Ovary (tissue), 9 donors: ENCODE results near the gene CRYGD. TPM values are rescaled to one million over a fixed set of nuclear protein-coding genes. Genes with fewer than 3 reads are reported as not detected.
"Not testable (repeated sequence)": the region's sequence is repeated elsewhere in the genome, so short reads cannot be mapped to it uniquely, and the experiment has no call there.

ENCODE experiments used
- DNase-seq, 5 donors: peaks; one replicate each; pipeline ENCODE4 v3.0.0-alpha.2; 2019 to 2020
- H3K27ac ChIP-seq, 2 donors: fragments of 200-600 bp; one replicate each; pipeline versions ENCODE4 v1.5.1 to v1.8.0; 2019 to 2022
- H3K27me3 ChIP-seq: fragments of 200-600 bp; one replicate; pipeline ENCODE4 v1.8.0; 2022
- H3K36me3 ChIP-seq: fragments of 200-600 bp; sonication (generic); one replicate; pipeline ENCODE4 v1.5.1; 2019
- H3K4me1 ChIP-seq: one replicate; pipeline ENCODE4 v1.8.1; 2013; ENCODE audit warnings: mild to moderate bottlenecking, moderate library complexity; ENCODE audit not compliant: insufficient read depth
- H3K4me3 ChIP-seq: fragments of 200-600 bp; sonication (generic); one replicate; pipeline ENCODE4 v1.5.1; 2017
- H3K9me3 ChIP-seq, 2 donors: fragments of 200-600 bp in 1 of 2; sonication (generic) in 1 of 2; one replicate each; pipeline versions ENCODE4 v1.5.1 to v1.8.1; 2013 to 2019; ENCODE audit warnings: mild to moderate bottlenecking in 1 of 2, moderate library complexity in 1 of 2
- EP300 ChIP-seq: sonication (generic); formaldehyde crosslinking; IDR thresholded peaks from one replicate; pipeline ENCODE4 v1.6.1; 2017; ENCODE audit warnings: antibody characterized with exemption
- POLR2A ChIP-seq: fragments of 450-650 bp; IDR thresholded peaks from one replicate; pipeline ENCODE4 v1.6.1; 2017; ENCODE audit warnings: antibody characterized with exemption, mild to moderate bottlenecking, moderate library complexity
- WGBS, 3 donors: extraction: QIAGEN DNeasy Blood & Tissue Kit in 1 of 3; methylation state at CpG; one replicate each; pipeline versions ENCODE4 v1.1.5 to v1.1.7; 2013 to 2017; 5-methylcytosine and 5-hydroxymethylcytosine counted together
- intact Hi-C, 4 donors: fragments of 100-400 bp; cut with DNase I; formaldehyde crosslinking; loops; one replicate each; pipeline versions ENCODE4 v1.11.0 to v1.15.1; 2022 to 2023
- polyA plus RNA-seq, 2 donors: library from polyadenylated mRNA; stranded (reverse); fragments of 200-250 nt in 1 of 2; fragments of 350-450 nt in 1 of 2; fragmentation: Illumina TruSeq in 1 of 2; extraction: RNeasy Lipid Tissue Mini Kit (QIAGEN cat#74804) in 1 of 2; gene quantifications; one replicate each; pipeline ENCODE4 v1.2.3, GENCODE V29; 2013 to 2014
- total RNA-seq, 7 donors: library from RNA; depleted of rRNA in 2 of 7; stranded (reverse); fragments of >200 nt in 2 of 7; fragmentation: NEBNext Ultra II Directional in 3 of 7; extraction: Animal tissue kit (Norgen Biotek cat#: 25700) in 3 of 7; gene quantifications; one replicate each; pipeline versions ENCODE4 v1.1.0 to v1.2.4, GENCODE V29; 2016 to 2023
- TF ChIP-seq, protein P1 (sequence below), 3 donors: fragments of 450-650 bp in 2 of 3; fragments of 200-600 bp in 1 of 3; IDR thresholded peaks; one replicate each; pipeline versions ENCODE4 v1.5.1 to v1.8.0; 2016 to 2022; ENCODE audit warnings: antibody characterized with exemption in 3 of 3, mild to moderate bottlenecking in 1 of 3
- donor health status: DM: no; HTN: no; CAD: no; lungs with moderate emphysema.
- donor health status: DM: no; HTN: no; CAD: no.
- donor health status: Bipolar disorder and iron deficiency.
- donor health status: DM: yes; HTN: yes; CAD: no.
- donor health status: DM: no; HTN: no; CAD: no.
- donor health status: DM: yes; HTN: yes; CAD: no.

The CRYGD gene
- total and polyA plus RNA-seq, 9 donors, result 1.5 to 7.3 (median 3.8) TPM; not detected in 1

DNA sequence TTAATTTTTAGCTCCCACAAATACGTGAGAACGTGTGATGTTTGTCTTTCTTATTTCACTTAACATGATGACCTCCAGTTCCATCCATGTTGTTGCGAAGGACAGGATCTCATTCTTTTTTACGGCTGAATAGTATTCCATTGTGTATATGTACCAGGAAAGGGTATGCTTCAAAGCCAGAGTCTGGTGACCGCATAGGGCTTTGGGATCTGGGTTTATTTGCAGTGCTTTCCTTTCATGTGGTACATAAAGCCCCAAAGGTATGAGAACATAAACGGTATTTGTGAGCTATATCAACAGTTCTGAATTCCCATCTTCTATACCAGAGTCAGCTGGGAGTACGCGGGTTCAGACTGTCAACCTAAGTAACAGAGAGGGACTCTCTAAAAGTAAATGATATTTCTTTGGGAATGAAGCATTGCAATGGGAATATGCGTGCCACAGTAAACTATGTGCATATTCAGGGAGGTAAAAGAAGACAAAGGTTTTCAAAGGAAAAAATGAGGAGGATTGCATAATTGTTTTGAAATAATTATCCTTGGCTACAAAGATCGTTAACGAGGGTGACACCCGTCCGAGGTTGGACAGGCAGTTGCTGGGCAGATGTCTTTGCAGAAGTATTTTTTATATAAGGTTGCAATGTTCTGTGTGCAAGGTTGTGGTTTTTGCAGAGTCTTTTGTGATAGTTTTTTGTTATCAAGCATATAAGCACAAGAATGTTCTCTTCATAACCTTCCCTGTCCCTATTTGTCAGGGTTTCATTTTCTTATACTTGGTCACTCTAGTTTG is 24.4 kb downstream of the CRYGD start:
- Histone ChIP-seq H3K27ac (no peak overlapping the region), H3K4me1 (no peaks in the 10 kb centered on the region), H3K4me3 (no peak overlapping the region), H3K36me3 (no peaks in the 10 kb centered on the region), H3K27me3 (no peaks in the 10 kb centered on the region), H3K9me3 (no peaks in the 10 kb centered on the region)
- intact Hi-C loops, result loop anchor here in 2 of 4 donors (10.0 kb wide), 1 partner anchor 155 kb away; the partner anchor contains the start of gene IDH1 (in 2 of the 2)
- TF ChIP-seq, protein P1, sequence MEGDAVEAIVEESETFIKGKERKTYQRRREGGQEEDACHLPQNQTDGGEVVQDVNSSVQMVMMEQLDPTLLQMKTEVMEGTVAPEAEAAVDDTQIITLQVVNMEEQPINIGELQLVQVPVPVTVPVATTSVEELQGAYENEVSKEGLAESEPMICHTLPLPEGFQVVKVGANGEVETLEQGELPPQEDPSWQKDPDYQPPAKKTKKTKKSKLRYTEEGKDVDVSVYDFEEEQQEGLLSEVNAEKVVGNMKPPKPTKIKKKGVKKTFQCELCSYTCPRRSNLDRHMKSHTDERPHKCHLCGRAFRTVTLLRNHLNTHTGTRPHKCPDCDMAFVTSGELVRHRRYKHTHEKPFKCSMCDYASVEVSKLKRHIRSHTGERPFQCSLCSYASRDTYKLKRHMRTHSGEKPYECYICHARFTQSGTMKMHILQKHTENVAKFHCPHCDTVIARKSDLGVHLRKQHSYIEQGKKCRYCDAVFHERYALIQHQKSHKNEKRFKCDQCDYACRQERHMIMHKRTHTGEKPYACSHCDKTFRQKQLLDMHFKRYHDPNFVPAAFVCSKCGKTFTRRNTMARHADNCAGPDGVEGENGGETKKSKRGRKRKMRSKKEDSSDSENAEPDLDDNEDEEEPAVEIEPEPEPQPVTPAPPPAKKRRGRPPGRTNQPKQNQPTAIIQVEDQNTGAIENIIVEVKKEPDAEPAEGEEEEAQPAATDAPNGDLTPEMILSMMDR (IDR thresholded peaks at IDR 0.05), result no peak
- TF ChIP-seq POLR2A, result no peak
- no peak for TF ChIP-seq EP300
- WGBS, 3 donors, result 60 to 73% (median 61%) methylated on average over 13 of the region's 13 CpGs
- DNase-seq, result no peak

DNA sequence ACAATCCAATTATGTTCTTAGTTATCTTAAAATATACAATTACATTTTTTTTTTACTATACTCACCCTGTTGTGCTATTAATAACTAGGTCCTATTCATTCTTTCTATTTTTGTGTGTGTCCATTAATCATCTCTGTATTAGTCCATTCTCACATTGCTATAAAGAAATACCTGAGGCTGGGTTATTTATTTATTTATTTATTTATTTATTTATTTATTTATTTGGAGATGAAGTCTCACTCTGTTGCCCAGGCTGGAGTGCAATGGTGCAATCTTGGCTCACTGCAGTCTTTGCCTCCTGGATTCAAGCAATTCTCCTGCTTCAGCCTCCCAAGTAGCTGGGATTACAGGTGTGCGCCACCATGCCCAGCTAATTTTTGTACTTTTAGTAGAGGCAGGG is 25.6 kb downstream of the CRYGD start:
- DNase-seq, H3K9me3 ChIP-seq, H3K27me3 ChIP-seq, H3K27ac ChIP-seq, H3K4me1 ChIP-seq, H3K4me3 ChIP-seq, H3K36me3 ChIP-seq, intact Hi-C loops: not testable (repeated sequence)
- 87 to 100% (median 93%) methylated on average over 1 of the region's 1 CpG for WGBS, 3 donors

DNA sequence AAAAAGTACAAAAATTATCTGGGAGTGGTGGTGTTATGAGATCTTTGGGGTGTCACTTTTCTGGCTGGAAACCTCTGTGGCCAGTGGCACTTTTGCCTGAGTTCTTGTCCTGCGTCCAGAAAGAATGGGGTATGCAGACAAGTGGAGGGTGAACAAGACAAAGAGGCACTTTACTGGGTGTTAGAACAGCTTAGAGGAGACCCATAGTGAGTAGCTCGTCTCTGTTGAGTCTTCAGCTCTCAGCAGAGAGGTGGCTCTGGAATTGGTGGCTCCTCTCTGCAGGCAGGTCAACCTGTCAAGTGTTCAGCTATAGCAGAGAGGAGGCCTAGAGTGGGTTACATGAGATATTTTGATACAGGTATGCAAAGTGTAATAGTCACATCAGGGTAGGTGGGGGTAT is 26.1 kb downstream of the CRYGD start:
- Histone ChIP-seq H3K27ac (no peak overlapping the region), H3K4me3 (no peak overlapping the region), H3K9me3 (no peaks in the 10 kb centered on the region), H3K27me3 (no peaks in the 10 kb centered on the region), H3K4me1 (no peaks in the 10 kb centered on the region), H3K36me3 (no peaks in the 10 kb centered on the region)
- no peak for TF ChIP-seq EP300
- TF ChIP-seq POLR2A, result no peak
- TF ChIP-seq, protein P1 (IDR thresholded peaks at IDR 0.05), result no peak
- intact Hi-C loops, result no loop called here
- 66 to 89% (median 82%) methylated on average over 2 of the region's 2 CpGs for WGBS, 3 donors
- DNase-seq, result no peak

DNA sequence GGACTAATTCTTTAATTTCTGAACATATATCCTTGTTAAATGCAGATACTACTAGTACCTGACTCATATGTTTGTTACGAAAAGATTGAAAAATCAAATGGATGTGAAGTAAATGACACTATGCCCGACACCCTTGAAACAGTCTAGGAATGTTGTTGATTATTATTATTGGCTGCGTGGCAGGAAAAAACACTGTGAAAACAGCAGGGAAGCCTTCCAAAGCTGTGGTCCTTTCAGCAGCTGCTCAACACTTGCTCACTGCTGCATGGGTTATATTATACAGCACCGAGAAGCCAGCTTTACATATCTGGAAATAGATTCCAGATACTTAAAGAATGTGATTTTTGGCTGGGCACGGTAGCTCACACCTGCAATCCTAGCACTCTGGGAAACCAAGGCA is 26.5 kb downstream of the CRYGD start:
- no peaks in the 10 kb centered on the region for H3K9me3 ChIP-seq
- H3K27me3 ChIP-seq, result no peaks in the 10 kb centered on the region
- no peaks in the 10 kb centered on the region for H3K4me1 ChIP-seq
- H3K36me3 ChIP-seq, result no peaks in the 10 kb centered on the region
- intact Hi-C loops, result no loop called here
- H3K27ac ChIP-seq, result no peak overlapping the region
- TF ChIP-seq POLR2A (no peak), EP300 (no peak)
- TF ChIP-seq, protein P1 (IDR thresholded peaks at IDR 0.05), result no peak
- WGBS, 3 donors, result 30 to 62% (median 49%) methylated on average over 5 of the region's 5 CpGs
- no peak for DNase-seq
- H3K4me3 ChIP-seq, result no peak overlapping the region

DNA sequence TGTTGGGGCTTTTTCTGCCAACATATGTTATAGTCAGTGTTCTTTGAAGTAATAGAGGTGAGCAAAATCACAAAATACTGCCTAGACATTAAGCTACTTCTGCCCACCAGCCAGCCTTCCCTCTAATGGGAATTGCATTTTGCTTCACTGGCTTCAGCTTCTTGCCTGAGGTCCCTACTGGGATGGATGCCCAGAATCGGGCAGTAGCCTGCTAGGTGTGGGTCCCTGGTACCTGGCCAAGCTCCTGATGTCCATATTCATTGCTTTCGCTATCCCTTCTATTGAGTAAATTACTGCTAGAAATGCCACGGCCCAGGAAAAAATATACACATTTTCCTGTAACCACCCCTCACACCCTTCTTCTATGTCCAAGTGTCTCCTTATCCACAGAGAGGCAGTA is 27.0 kb downstream of the CRYGD start:
- intact Hi-C loops, result no loop called here

More for the DNA sequence above, 27.0 kb downstream of the CRYGD start:
- H3K27me3 ChIP-seq, result no peaks in the 10 kb centered on the region
- H3K27ac ChIP-seq, result no peak overlapping the region
- no peaks in the 10 kb centered on the region for H3K4me1 ChIP-seq
- H3K9me3 ChIP-seq, result no peaks in the 10 kb centered on the region
- TF ChIP-seq EP300, result no peak
- no peak for TF ChIP-seq POLR2A
- TF ChIP-seq, protein P1 (IDR thresholded peaks at IDR 0.05), result no peak
- 78 to 88% (median 79%) methylated on average over 3 of the region's 3 CpGs for WGBS, 3 donors
- no peak for DNase-seq
- no peak overlapping the region for H3K4me3 ChIP-seq
- no peaks in the 10 kb centered on the region for H3K36me3 ChIP-seq
